ENCODE measurements around the gene ARHGEF6.
"Not testable (repeated sequence)": the region's sequence is repeated elsewhere in the genome, so short reads cannot be mapped to it uniquely, and the experiment has no call there.

ARHGEF6 gene

GRCh38 chrX:136780763-136781162, at the start of gene ARHGEF6:
Gene ARHGEF6 (minus strand): TSS chrX:136780932. CDS start chrX:136780882, 50 bp downstream.
- no peak for DNase-seq

- DNase-seq = no peak
Observed at GRCh38 chrX:136829413-136829812, 48.7 kb upstream of the ARHGEF6 start.

GRCh38 chrX:136828830-136829229, 48.1 kb upstream of the ARHGEF6 start:
- DNase-seq = no peak

GRCh38 chrX:136827026-136827425, 46.3 kb upstream of the ARHGEF6 start:
- DNase-seq = no peak

GRCh38 chrX:136825771-136826170, 45.0 kb upstream of the ARHGEF6 start:
- DNase-seq = no peak

- DNase-seq = no peak
Observed at GRCh38 chrX:136823175-136823574, 42.4 kb upstream of the ARHGEF6 start.

- no peak for DNase-seq
Observed at GRCh38 chrX:136822337-136823095, 41.8 kb upstream of the ARHGEF6 start.

- DNase-seq = not testable (repeated sequence)
Observed at GRCh38 chrX:136819756-136820155, 39.0 kb upstream of the ARHGEF6 start.

GRCh38 chrX:136819031-136819703, 38.4 kb upstream of the ARHGEF6 start:
- DNase-seq = no peak

GRCh38 chrX:136816975-136817374, 36.2 kb upstream of the ARHGEF6 start:
- no peak for DNase-seq

GRCh38 chrX:136814847-136815750, 34.4 kb upstream of the ARHGEF6 start:
- DNase-seq = no peak

- DNase-seq = no peak
Observed at GRCh38 chrX:136812286-136812685, 31.6 kb upstream of the ARHGEF6 start.

- DNase-seq = no peak
Observed at GRCh38 chrX:136810493-136810892, 29.8 kb upstream of the ARHGEF6 start.

GRCh38 chrX:136806891-136807410, 26.2 kb upstream of the ARHGEF6 start:
- DNase-seq = no peak

GRCh38 chrX:136802515-136802914, 21.8 kb upstream of the ARHGEF6 start:
- DNase-seq = no peak

GRCh38 chrX:136797787-136798186, 17.1 kb upstream of the ARHGEF6 start:
- DNase-seq = no peak

GRCh38 chrX:136795132-136795531, 14.4 kb upstream of the ARHGEF6 start:
- not testable (repeated sequence) for DNase-seq

GRCh38 chrX:136794660-136795059, 13.9 kb upstream of the ARHGEF6 start:
- DNase-seq = not testable (repeated sequence)

- DNase-seq = no peak
Observed at GRCh38 chrX:136794080-136794479, 13.3 kb upstream of the ARHGEF6 start.

- no peak for DNase-seq
Observed at GRCh38 chrX:136789856-136790255, 9.1 kb upstream of the ARHGEF6 start.

- peak; percentile 23 for DNase-seq
Observed at GRCh38 chrX:136784231-136784630, 3.5 kb upstream of the ARHGEF6 start.

- DNase-seq = no peak
Observed at GRCh38 chrX:136783159-136783558, 2.4 kb upstream of the ARHGEF6 start.

GRCh38 chrX:136781180-136781797, 557 bp upstream of the ARHGEF6 start:
- no peak for DNase-seq
